ENCODE measurements around the gene OLR1. TPM values are rescaled to one million over a fixed set of nuclear protein-coding genes. Genes with fewer than 3 reads are reported as not detected.

The OLR1 gene
- total RNA-seq, 1 donor from 2014 or later = 6.2 TPM

- DNase-seq (ENCODE audit: low spot score) = no peak
These were observed 61.6 kb downstream of the OLR1 start for GRCh38 chr12:10110256-10110844.

Other genes starting within 250 kb of the OLR1 start
- not detected for gene CLEC2A, start 239.8 kb downstream of the OLR1 start, total RNA-seq
- gene CLEC12A, start 200.7 kb downstream of the OLR1 start, total RNA-seq = 7.5 TPM
- gene CLEC1B, start 173.0 kb downstream of the OLR1 start, total RNA-seq = not detected
- gene CLEC12B, start 161.5 kb downstream of the OLR1 start, total RNA-seq = 0.71 TPM
- gene CLEC9A, start 141.4 kb downstream of the OLR1 start, total RNA-seq = not detected
- gene CLEC1A, start 73.1 kb downstream of the OLR1 start, total RNA-seq = 7.7 TPM
- gene CLEC7A, start 41.9 kb downstream of the OLR1 start, total RNA-seq = 27.7 TPM
- not detected for gene TMEM52B, start 6.9 kb upstream of the OLR1 start, total RNA-seq
- gene GABARAPL1, start 40.7 kb upstream of the OLR1 start, total RNA-seq = 215 TPM
- 3.3 TPM for gene KLRD1, start 135.7 kb upstream of the OLR1 start, total RNA-seq
- 1.7 TPM for gene KLRK1, start 217.9 kb upstream of the OLR1 start, total RNA-seq
- not detected for gene KLRC4, start 237.6 kb upstream of the OLR1 start, total RNA-seq
- not detected for gene KLRC3, start 248.5 kb upstream of the OLR1 start, total RNA-seq